ENCODE measurements around the gene AR.

DNA sequence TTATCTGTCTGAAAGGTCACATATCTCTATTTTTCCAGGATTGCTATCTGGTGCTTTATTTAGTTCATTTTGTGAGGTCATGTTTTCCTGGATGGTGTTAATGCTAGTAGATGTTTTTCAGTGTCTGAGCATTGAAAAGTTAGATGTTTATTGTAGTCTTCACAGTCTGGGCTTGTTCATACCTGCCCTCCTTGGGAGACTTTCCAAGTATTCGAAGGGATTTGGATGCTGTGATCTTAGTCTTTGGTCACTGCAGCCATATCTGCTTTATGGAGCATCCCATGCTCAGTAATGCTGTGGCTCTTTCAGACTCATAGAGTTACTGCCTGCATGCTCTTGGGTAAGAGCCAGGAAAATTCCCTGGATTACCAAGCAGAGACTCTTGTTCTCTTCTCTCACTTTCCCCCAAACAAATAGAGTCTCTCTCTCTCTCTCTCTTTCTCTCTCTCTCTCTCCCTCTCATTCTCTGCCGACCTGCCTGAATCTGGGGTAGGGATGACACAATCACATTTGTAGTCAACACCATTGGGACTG, 130.0 kb downstream of the AR start:
- TF ChIP-seq, protein P1, sequence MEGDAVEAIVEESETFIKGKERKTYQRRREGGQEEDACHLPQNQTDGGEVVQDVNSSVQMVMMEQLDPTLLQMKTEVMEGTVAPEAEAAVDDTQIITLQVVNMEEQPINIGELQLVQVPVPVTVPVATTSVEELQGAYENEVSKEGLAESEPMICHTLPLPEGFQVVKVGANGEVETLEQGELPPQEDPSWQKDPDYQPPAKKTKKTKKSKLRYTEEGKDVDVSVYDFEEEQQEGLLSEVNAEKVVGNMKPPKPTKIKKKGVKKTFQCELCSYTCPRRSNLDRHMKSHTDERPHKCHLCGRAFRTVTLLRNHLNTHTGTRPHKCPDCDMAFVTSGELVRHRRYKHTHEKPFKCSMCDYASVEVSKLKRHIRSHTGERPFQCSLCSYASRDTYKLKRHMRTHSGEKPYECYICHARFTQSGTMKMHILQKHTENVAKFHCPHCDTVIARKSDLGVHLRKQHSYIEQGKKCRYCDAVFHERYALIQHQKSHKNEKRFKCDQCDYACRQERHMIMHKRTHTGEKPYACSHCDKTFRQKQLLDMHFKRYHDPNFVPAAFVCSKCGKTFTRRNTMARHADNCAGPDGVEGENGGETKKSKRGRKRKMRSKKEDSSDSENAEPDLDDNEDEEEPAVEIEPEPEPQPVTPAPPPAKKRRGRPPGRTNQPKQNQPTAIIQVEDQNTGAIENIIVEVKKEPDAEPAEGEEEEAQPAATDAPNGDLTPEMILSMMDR (IDR thresholded peaks at IDR 0.05): no peak
- TF ChIP-seq POLR2A (IDR thresholded peaks at IDR 0.05): no peak
